ENCODE results near the gene STOX2.

STOX2 gene

DNA sequence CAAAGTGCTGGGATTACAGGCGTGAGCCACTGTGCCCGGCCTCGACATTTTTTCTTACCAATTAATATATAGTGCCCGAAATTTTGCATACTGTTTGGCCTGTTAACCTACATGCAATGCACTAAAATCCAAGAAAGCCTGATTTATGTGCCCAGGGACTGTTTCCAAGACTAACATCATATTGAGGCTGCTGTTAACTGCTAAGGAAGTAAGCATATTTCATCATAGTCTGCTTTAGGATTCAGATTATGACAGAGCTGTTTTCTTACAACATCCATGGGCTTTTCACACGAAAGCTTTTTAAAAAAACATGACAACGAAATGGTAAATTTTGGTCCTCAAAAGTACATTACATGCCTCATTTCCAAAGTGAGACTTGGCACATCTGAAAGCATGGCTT, 84.4 kb downstream of the STOX2 start:
- DNase-seq: no peak

DNA sequence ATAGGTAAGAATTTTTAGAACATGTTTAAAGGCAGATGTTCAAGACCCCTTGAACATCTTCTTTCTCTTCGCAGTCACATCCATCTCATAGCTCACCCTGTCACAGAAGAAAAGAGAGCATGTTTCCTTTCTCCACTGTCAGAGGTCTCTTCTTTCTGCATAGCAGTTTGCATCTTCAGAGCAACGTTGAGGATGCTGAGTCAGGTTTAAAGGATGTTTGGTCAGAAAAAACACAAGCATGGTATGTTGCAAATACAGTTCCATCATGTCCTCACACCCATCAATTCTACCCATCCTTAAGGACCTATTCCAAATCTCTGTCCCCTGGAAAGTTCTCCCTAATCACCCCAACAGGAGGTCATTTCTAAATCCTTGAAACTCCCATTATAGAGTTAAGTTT, 84.8 kb downstream of the STOX2 start:
- no peak for DNase-seq

DNA sequence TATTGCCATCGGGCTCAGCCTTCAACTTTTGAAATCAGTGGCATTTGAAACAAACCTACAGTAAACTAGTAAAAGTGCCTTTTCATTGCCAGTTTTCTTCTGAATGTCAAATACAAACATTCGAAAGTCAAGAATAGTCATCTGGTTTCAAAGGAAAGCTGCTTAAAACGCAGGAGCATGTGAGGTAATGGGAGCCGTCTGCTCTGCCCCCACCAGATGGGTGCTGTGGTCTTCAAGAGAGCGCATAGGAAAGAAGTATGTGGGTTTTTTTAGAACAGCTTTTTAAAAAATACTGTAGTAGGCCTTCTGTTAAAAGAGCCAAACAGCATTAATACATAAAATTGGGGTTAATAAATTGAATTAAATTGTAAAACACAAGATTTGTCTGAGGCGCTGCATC, 88.6 kb downstream of the STOX2 start:
- no peak for DNase-seq

GRCh38 chr4:183995570-183995969, 90.5 kb downstream of the STOX2 start:
- DNase-seq: no peak

DNA sequence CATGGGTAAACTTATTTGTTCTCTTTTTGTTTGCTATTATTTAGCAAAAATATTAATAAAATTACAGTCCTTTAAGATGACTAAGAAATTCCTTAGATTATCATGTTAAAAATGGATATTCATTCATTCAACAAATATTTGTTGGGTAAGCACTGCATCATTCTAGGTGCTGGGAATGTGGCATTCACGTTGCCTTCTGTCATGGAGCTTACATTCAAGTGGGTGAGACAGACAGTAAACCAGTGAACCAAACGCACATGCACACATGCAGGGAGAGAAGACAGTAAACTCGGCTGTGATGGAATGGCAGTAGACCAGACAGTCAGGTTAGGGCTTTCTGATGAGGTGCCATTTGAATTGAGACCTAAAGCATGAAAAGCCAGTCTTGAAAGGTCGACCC, 91.8 kb downstream of the STOX2 start:
- no peak for DNase-seq

- no peak for DNase-seq
Measured at GRCh38 chr4:183999435-183999834, 94.3 kb downstream of the STOX2 start.

GRCh38 chr4:184000457-184001396, 95.6 kb downstream of the STOX2 start:
- no peak for DNase-seq

- DNase-seq: no peak
Measured at GRCh38 chr4:184003433-184003832, 98.3 kb downstream of the STOX2 start.

DNA sequence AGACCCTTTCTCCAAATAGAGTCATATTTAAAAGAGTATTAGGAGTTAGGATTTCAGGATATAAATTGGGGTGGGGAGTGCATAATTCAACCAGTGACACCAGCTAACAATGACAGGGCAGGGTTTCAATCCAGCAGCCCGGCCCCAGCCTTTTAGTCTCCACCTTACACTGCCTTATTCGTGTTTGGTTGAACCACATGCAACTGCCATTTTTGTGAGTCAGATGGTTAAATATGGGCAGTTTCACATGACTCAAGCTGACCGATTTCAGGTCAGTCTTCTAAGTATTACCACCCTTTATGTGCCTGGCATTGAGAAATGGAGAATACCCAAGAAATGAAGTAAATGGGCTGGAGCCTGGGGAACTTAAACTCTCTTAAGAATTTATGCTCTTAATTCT, 102.8 kb downstream of the STOX2 start:
- no peak for DNase-seq

DNA sequence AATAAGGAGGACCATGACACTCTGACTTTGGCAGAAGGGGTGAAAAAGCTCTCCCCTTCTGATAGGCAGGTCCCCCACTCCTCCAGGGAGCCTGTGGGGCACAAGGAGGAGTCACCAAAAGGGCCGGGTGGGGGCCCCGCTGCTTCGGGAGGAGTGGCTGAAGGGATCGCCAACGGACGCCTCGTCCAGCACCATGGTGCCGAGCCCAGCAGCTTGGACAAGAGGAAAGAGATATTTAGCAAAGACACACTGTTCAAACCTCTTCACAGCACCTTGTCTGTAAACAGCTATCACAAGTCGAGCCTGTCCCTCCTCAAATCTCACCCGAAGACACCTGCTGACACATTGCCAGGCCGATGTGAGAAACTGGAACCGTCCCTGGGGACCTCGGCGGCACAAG, 105.6 kb downstream of the STOX2 start:
- DNase-seq: no peak

GRCh38 chr4:184011826-184012380, 106.8 kb downstream of the STOX2 start:
- no peak for DNase-seq

DNA sequence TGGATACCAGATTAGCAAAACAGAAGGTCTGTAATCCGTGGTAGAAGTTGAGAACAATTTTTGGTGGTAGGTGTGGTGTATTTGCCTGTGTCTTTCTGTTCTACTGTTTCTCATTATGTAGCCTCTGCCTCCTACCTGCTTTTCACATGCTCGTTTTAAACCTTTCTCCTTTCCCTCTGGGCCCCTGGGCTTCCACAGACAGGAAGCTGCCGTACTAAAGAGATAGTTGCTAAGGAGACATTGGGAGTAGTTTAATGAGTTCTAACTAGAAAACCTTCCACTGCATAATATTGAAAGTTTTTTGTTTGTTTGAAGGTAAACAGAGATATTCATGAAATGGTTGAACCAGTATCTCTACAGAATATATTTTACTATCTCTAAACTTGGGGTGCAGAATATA, 107.8 kb downstream of the STOX2 start:
- no peak for DNase-seq

DNA sequence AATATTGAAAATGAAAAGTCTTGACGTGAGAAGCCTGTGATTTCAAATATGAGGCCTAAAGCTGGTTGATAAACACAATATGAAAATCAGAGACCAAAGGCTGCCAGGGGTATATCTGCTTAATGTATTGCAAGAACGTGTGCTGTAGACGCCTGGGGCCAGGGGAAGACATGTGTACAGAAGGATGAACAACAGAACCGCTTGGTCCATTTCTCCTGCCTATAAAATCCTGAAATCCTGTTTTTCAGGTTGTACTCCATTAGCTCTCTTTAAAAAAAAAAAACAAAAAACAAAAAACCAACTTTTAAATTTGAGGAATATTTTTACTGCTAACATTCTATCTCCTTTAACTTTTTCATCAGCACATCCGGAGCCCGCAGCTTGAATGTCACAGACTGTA, 109.2 kb downstream of the STOX2 start:
- DNase-seq: no peak

- DNase-seq: no peak
Measured at GRCh38 chr4:184016759-184017668, 111.9 kb downstream of the STOX2 start.

DNA sequence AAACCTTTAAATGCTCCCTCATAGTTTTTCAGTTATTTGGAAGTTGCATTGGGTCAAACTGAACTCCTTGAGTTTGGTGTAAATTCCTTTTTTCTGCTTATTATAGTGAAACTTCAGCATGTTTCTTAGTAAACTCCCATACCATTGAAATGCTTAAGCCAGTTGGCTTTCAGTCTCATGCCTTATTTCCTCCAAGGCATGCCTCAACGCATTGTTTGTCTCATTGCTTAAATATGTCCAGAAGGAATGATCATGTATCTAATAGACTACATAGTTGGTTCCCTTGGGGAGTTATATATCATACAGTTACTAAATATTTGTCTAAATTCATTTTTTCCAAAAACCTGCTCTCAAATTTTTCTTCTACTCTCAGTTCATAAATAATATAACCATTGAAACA, 114.0 kb downstream of the STOX2 start:
- DNase-seq: no peak

DNA sequence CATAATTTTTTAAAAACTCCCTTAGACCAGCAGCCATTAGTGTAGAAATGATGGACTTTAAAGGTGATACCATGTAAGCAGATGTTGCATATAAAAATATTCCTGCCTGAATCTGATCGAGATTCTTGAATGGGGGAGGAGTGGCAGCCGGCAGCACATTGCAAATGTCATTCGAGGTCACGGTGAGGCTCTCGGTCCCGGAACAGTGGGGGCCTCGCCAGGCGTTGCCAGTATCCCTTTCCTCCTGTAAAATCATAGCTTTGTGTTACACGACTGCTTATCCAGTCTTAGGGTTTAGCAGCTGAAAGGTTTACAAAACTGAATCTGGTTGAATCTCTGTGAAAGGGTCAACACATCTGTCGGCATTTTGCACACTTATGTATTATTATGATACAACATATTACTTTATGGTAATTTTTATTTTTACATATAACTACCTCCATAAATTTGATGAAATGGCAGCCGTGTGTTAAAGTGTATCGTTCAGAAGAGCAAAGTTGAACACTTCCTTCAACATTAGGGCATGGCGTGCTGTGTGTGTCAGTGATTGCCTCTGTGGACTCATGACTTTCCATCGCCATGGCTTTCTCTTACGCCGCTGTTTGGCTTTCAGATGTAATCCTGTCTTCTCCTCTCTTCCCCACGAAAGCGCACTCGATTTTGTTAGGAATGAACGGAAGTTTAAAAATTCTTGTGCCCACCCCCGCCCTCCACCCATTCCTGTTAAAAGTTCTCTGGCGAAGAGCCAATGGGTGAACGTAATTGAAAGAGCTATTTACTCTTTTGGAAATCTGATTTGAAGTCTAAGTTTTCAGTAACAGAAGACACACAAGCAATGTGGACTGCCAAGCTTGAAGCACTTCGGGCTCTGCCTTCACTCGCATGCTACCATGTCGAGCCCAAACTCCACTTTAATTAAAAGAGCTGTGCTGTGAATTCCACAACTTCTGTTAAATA, 114.8 kb downstream of the STOX2 start:
- no peak for DNase-seq

- DNase-seq: no peak
Measured at GRCh38 chr4:184021389-184021788, 116.3 kb downstream of the STOX2 start.

DNA sequence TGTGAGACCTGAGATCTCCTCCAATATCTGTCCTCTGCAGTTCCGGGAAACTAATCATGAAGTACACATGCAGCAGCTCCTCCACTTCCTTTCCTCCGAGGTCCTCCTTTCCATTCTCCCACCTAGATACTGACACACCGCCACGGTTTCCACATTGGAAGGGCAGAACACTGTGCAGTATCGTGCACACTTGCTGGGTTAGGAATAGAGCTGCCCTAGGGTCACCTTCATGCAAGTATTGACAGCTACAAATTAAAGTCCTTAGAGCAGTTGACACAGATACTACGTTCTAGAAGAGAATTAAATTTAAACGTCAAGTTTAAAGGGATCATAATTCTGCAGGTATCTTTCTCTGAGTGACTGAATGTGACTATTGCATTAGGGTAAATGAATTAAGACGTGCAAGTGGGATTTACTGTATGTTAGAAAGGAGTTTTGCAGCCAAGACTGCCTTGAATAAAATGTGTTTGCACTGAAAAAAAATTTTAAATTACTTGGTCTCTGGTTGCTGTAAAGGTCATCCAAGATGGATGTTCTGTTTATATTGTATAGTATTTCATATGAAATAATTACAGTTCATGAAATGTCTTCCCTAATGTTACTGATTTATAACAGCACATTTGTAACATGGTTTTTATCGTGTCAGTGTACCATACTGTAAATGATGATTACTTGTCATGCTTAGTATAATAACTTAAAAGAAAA, 117.7 kb downstream of the STOX2 start:
- DNase-seq: no peak

DNA sequence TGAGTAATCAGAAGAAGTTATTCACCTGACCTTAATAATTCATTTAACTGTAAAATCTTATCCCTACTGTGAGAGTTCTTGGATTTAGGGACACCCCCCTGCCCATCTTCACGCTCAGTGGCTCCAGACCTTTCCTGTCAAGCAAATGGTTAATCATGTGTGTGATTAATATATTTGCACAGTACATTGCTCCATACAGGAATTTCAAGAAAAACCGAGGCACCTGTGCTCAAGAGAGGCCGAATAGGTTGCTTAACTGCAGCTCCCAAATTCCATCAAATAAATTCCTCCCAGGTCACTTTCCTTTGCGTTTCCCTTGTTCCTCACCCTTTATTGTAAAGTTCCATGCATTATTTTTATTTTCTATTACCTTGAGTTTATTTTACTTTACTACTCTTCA, 119.5 kb downstream of the STOX2 start:
- DNase-seq: no peak

GRCh38 chr4:184028561-184029374, 123.7 kb downstream of the STOX2 start:
- DNase-seq: no peak

DNA sequence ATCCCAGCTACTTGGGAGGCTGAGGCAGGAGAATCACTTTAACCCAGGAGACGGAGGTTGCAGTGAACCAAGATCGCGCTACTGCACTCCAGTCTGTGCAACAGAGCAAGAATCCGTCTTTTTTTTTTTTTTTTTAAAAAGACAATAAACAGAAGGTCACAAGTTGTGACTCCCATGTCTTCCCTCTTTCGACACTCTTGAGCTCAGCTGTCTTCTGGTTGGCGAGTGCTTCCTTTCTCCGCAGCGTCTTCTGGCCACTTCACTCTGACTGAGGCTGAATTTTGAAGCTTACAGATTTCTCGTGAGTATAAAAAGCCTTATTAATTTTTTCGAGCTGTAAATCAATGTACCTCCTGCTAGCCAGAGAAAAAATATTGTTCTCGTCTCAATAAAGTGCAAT, 124.9 kb downstream of the STOX2 start:
- no peak for DNase-seq
